Measurements from ENCODE around the gene MED27. TPM values are rescaled to one million over a fixed set of nuclear protein-coding genes. Genes with fewer than 3 reads are reported as not detected.

Gene MED27
- total and polyA plus RNA-seq, 7 experiments from 2014 or later = 11.5 to 44.2 (median 25.7) TPM

DNA sequence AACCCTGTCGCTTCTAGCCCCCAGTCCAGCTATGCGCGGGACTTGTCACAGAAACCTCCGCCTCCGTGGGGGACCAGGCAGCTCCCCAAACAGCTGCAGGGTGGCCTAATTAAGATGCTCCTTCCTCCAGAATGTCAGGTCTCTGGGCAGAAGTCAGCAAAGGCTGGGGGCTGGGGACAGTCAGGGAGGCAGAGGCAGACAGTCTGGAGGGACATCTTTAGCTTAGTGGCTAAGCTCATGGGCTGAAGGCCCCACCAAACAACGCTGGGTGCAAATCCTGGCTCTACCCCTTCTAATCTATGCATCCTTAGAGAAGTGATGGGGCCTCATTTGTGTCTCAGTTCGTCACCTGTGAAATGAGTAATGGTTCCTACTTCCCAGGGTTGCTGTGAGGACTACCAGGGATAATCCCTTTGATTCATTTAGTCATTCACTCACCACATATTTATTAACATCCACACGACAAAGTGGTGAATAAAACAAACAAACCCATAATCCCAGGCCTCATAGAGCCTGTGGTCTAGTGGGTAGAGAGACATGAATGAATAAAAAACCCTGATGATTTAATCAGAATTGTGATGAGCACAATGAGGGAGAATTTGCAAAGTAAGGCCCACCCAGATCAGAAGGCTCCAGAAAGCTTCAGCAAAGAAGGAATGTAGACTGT lies 20.2 kb upstream of the MED27 start:
- no peaks in the 10 kb centered on the region for H3K9me3 ChIP-seq (ENCODE audit: control insufficient read depth in 2 of 3, low read length in 3 of 3)
- DNase-seq = no peak
- intact Hi-C loops (cut with micrococcal nuclease) = no loop called here
- no peak for ATAC-seq
- H3K27me3 ChIP-seq (ENCODE audit: control insufficient read depth in 2 of 2, insufficient read depth in 2 of 2, low read length in 2 of 2) = no peaks in the 10 kb centered on the region
- Mint-ChIP-seq H3K27ac (no peak overlapping the region), H3K4me3 (no peak overlapping the region), H3K9me3 (peaks cover 0 to 7% (median 0%) of the 10 kb centered on the region in 11 donors), H3K4me1 (no peaks in the 10 kb centered on the region), H3K27me3 (peaks cover 29 to 45% (median 38%) of the 10 kb centered on the region in 5 donors), H3K36me3 (peaks cover 0 to 12% (median 0%) of the 10 kb centered on the region in 5 donors)
- no peak overlapping the region for H3K4me3 ChIP-seq (ENCODE audit: low read length)
- ChIA-PET POLR2A (no interaction called here), CTCF (no interaction called here)
- H3K36me3 ChIP-seq (ENCODE audit: control insufficient read depth in 2 of 3, insufficient read depth in 3 of 3, low read length in 3 of 3) = no peaks in the 10 kb centered on the region
- H3K27ac ChIP-seq (ENCODE audit: low read depth, low read length) = no peak overlapping the region
- H3K4me1 ChIP-seq (ENCODE audit: control insufficient read depth in 2 of 2, insufficient read depth in 2 of 2, low read length in 2 of 2) = no peaks in the 10 kb centered on the region

GRCh38 chr9:132099167-132099566 lies 19.5 kb upstream of the MED27 start:
- H3K27me3 Mint-ChIP-seq = peaks cover 34 to 43% (median 39%) of the 10 kb centered on the region in 5 donors
- no peak overlapping the region for H3K27ac Mint-ChIP-seq
- no peak overlapping the region for H3K4me3 Mint-ChIP-seq
- no peaks in the 10 kb centered on the region for H3K36me3 ChIP-seq (ENCODE audit: control insufficient read depth in 2 of 3, insufficient read depth in 3 of 3, low read length in 3 of 3)
- H3K36me3 Mint-ChIP-seq = peaks cover 0 to 12% (median 0%) of the 10 kb centered on the region in 5 donors
- H3K4me1 ChIP-seq (ENCODE audit: control insufficient read depth in 2 of 2, insufficient read depth in 2 of 2, low read length in 2 of 2) = no peaks in the 10 kb centered on the region
- intact Hi-C loops (cut with micrococcal nuclease) = no loop called here
- no peaks in the 10 kb centered on the region for H3K4me1 Mint-ChIP-seq
- POLR2A ChIA-PET = no interaction called here
- H3K4me3 ChIP-seq (ENCODE audit: low read length) = no peak overlapping the region
- no peak overlapping the region for H3K27ac ChIP-seq (ENCODE audit: low read depth, low read length)
- no peaks in the 10 kb centered on the region for H3K27me3 ChIP-seq (ENCODE audit: control insufficient read depth in 2 of 2, insufficient read depth in 2 of 2, low read length in 2 of 2)
- peaks cover 0 to 7% (median 0%) of the 10 kb centered on the region in 11 donors for H3K9me3 Mint-ChIP-seq
- DNase-seq (no peak), ATAC-seq (no peak)
- CTCF ChIA-PET = no interaction called here
- H3K9me3 ChIP-seq (ENCODE audit: control insufficient read depth in 2 of 3, low read length in 3 of 3) = no peaks in the 10 kb centered on the region

DNA sequence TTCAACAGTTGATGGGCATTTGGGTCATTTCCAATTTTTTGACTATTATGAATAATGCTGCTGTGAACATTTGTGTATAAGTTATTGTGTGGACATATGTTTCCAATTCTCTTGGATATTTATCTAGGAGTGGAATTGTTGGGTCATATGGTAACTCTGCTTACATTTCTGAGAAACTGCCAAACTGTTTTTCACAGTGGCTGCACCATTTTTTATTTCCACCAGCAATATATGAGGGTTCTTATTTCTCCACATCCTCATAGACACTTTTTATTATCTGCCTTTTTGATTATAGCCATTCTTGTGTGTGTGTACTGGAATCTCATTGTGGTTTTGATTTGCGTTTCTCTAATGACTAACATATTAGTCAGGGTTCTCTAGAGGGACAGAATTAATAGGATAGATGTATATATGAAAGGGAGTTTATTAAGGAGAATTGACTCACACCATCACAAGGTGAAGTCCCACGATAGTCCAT lies 14.7 kb upstream of the MED27 start:
- peaks cover 30 to 44% (median 38%) of the 10 kb centered on the region in 5 donors for H3K27me3 Mint-ChIP-seq
- intact Hi-C loops (cut with micrococcal nuclease) = no loop called here
- H3K4me3 ChIP-seq (ENCODE audit: low read length) = no peak overlapping the region

GRCh38 chr9:132090771-132091170 lies 11.1 kb upstream of the MED27 start:
- ChIA-PET CTCF (no interaction called here), POLR2A (no interaction called here)
- peaks cover 10 to 34% (median 18%) of the 10 kb centered on the region in 5 donors for H3K27me3 Mint-ChIP-seq

More for the DNA sequence above, 14.7 kb upstream of the MED27 start:
- ChIA-PET CTCF (no interaction called here), POLR2A (no interaction called here)
- H3K4me1 ChIP-seq (ENCODE audit: control insufficient read depth in 2 of 2, insufficient read depth in 2 of 2, low read length in 2 of 2) = no peaks in the 10 kb centered on the region
- DNase-seq (no peak), ATAC-seq (no peak)
- Mint-ChIP-seq H3K36me3 (peaks cover 0 to 12% (median 0%) of the 10 kb centered on the region in 5 donors), H3K27ac (no peak overlapping the region), H3K4me3 (no peak overlapping the region), H3K9me3 (peaks cover 0 to 7% (median 2%) of the 10 kb centered on the region in 11 donors), H3K4me1 (no peaks in the 10 kb centered on the region)
- H3K36me3 ChIP-seq (ENCODE audit: control insufficient read depth in 2 of 3, insufficient read depth in 3 of 3, low read length in 3 of 3) = no peaks in the 10 kb centered on the region
- H3K27ac ChIP-seq (ENCODE audit: low read depth, low read length) = no peak overlapping the region
- H3K27me3 ChIP-seq (ENCODE audit: control insufficient read depth in 2 of 2, insufficient read depth in 2 of 2, low read length in 2 of 2) = no peaks in the 10 kb centered on the region
- no peaks in the 10 kb centered on the region for H3K9me3 ChIP-seq (ENCODE audit: control insufficient read depth in 2 of 3, low read length in 3 of 3)

DNA sequence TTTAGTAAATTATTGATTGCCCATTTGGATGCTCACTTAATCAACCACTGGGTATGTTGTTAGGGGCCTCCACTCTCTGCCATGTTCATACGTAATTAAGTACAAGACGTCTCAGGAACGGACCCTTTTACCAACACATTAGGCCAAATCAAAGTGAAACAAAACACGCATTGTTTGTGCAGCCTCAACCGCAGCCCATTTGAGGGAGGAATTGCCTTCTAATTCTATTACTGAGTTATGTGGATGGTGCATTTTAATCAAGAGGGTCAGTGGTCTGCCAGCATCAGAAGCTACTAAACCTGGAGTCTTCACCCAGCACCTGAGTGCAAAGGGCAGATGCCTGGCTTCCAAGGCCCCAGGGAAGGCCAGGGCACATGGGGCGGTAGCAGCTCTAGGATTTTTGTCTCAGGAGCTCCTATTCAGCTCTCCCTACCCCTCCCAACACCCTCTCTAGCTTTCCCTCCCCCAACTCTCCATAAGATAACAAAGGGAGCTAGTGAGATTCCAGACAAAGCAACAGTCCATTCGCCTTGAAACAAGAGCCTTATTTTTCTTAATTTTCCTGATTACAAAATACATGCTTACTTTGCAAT lies 7.9 kb upstream of the MED27 start:
- H3K4me3 Mint-ChIP-seq = no peak overlapping the region
- H3K27me3 Mint-ChIP-seq = peaks cover 8 to 28% (median 14%) of the 10 kb centered on the region in 5 donors
- ChIA-PET POLR2A (no interaction called here), CTCF (no interaction called here)
- H3K27ac Mint-ChIP-seq = no peak overlapping the region
- Histone ChIP-seq H3K36me3 (ENCODE audit: control insufficient read depth in 2 of 3, insufficient read depth in 3 of 3, low read length in 3 of 3) (no peaks in the 10 kb centered on the region), H3K4me3 (ENCODE audit: low read length) (no peak overlapping the region), H3K27me3 (ENCODE audit: control insufficient read depth in 2 of 2, insufficient read depth in 2 of 2, low read length in 2 of 2) (peaks cover 0 to 4% of the 10 kb centered on the region in 2 donors), H3K27ac (ENCODE audit: low read depth, low read length) (no peak overlapping the region), H3K4me1 (ENCODE audit: control insufficient read depth in 2 of 2, insufficient read depth in 2 of 2, low read length in 2 of 2) (no peaks in the 10 kb centered on the region), H3K9me3 (ENCODE audit: control insufficient read depth in 2 of 3, low read length in 3 of 3) (no peaks in the 10 kb centered on the region)
- ATAC-seq (no peak), DNase-seq (no peak)
- H3K36me3 Mint-ChIP-seq = no peaks in the 10 kb centered on the region
- H3K4me1 Mint-ChIP-seq = no peaks in the 10 kb centered on the region
- intact Hi-C loops (cut with micrococcal nuclease) = no loop called here
- H3K9me3 Mint-ChIP-seq = peaks cover 0 to 4% (median 0%) of the 10 kb centered on the region in 11 donors

More at GRCh38 chr9:132090771-132091170, 11.1 kb upstream of the MED27 start:
- H3K4me3 ChIP-seq (ENCODE audit: low read length) = no peak overlapping the region
- no peaks in the 10 kb centered on the region for H3K9me3 ChIP-seq (ENCODE audit: control insufficient read depth in 2 of 3, low read length in 3 of 3)
- no peaks in the 10 kb centered on the region for H3K4me1 ChIP-seq (ENCODE audit: control insufficient read depth in 2 of 2, insufficient read depth in 2 of 2, low read length in 2 of 2)
- no peak for DNase-seq
- no peak for ATAC-seq
- intact Hi-C loops (cut with micrococcal nuclease) = no loop called here
- H3K4me1 Mint-ChIP-seq = no peaks in the 10 kb centered on the region
- no peak overlapping the region for H3K4me3 Mint-ChIP-seq
- H3K27ac Mint-ChIP-seq = no peak overlapping the region
- no peaks in the 10 kb centered on the region for H3K27me3 ChIP-seq (ENCODE audit: control insufficient read depth in 2 of 2, insufficient read depth in 2 of 2, low read length in 2 of 2)
- H3K27ac ChIP-seq (ENCODE audit: low read depth, low read length) = no peak overlapping the region
- H3K36me3 ChIP-seq (ENCODE audit: control insufficient read depth in 2 of 3, insufficient read depth in 3 of 3, low read length in 3 of 3) = no peaks in the 10 kb centered on the region
- H3K36me3 Mint-ChIP-seq = no peaks in the 10 kb centered on the region
- peaks cover 0 to 4% (median 0%) of the 10 kb centered on the region in 11 donors for H3K9me3 Mint-ChIP-seq

- no peak overlapping the region for H3K27ac Mint-ChIP-seq
- peaks cover 23 to 30% (median 27%) of the 10 kb centered on the region in 7 donors for H3K4me1 Mint-ChIP-seq
- POLR2A ChIA-PET = no interaction called here
- H3K9me3 ChIP-seq (ENCODE audit: control insufficient read depth in 2 of 3, low read length in 3 of 3) = no peaks in the 10 kb centered on the region
- peaks cover 13 to 15% of the 10 kb centered on the region in 2 donors for H3K4me1 ChIP-seq (ENCODE audit: control insufficient read depth in 2 of 2, insufficient read depth in 2 of 2, low read length in 2 of 2)
- H3K4me3 Mint-ChIP-seq = peak overlapping the region in 1 of 10 donors; percentile 9
- peaks cover 0 to 4% of the 10 kb centered on the region in 2 donors for H3K27me3 ChIP-seq (ENCODE audit: control insufficient read depth in 2 of 2, insufficient read depth in 2 of 2, low read length in 2 of 2)
- DNase-seq = no peak
- H3K27me3 Mint-ChIP-seq = peaks cover 8 to 24% (median 14%) of the 10 kb centered on the region in 5 donors
- CTCF ChIA-PET = no interaction called here
- H3K27ac ChIP-seq (ENCODE audit: low read depth, low read length) = no peak overlapping the region
- no peaks in the 10 kb centered on the region for H3K9me3 Mint-ChIP-seq
- intact Hi-C loops (cut with micrococcal nuclease) = no loop called here
- H3K4me3 ChIP-seq (ENCODE audit: low read length) = no peak overlapping the region
- no peak for ATAC-seq
- peaks cover 0 to 8% (median 3%) of the 10 kb centered on the region in 5 donors for H3K36me3 Mint-ChIP-seq
- H3K36me3 ChIP-seq (ENCODE audit: control insufficient read depth in 2 of 3, insufficient read depth in 3 of 3, low read length in 3 of 3) = peaks cover 0 to 1% (median 0%) of the 10 kb centered on the region in 3 experiments
Measured at GRCh38 chr9:132082188-132082587, 2.5 kb upstream of the MED27 start.

All from naive thymus-derived CD4-positive, alpha-beta T cell (primary cell).